Activated naive CD4-positive, alpha-beta T cell treated with Interleukin-2 at 50 U/mL for 16 hours (primary cell): ENCODE measurements around the gene OR6C68.
"Not testable (repeated sequence)": the region's sequence is repeated elsewhere in the genome, so short reads cannot be mapped to it uniquely, and the experiment has no call there.

Experiments used
- DNase-seq: peaks from one replicate; pipeline ENCODE4 v3.0.0-alpha.2; 2020

Gene OR6C68

GRCh38 chr12:55492078-55492477, at the start of gene OR6C68:
Gene OR6C68 (plus strand): TSS chr12:55492378. CDS start chr12:55492378, 0 bp downstream.
- DNase-seq: no peak

- no peak for DNase-seq
These were observed 48.4 kb upstream of the OR6C68 start, which contains the start of gene OR6C2 for GRCh38 chr12:55443776-55444175. Gene OR6C2 (plus strand): TSS chr12:55444076. CDS start chr12:55452214, 8,138 bp downstream.

GRCh38 chr12:55445357-55445756, 46.8 kb upstream of the OR6C68 start:
- DNase-seq: no peak

GRCh38 chr12:55446326-55446725, 45.9 kb upstream of the OR6C68 start:
- DNase-seq: no peak

GRCh38 chr12:55448825-55449224, 43.4 kb upstream of the OR6C68 start:
- no peak for DNase-seq

GRCh38 chr12:55464926-55465325, 27.3 kb upstream of the OR6C68 start:
- DNase-seq: not testable (repeated sequence)

GRCh38 chr12:55467836-55468235, 24.3 kb upstream of the OR6C68 start:
- DNase-seq: no peak

- DNase-seq: no peak
These were observed 22.9 kb upstream of the OR6C68 start for GRCh38 chr12:55469291-55469690.

GRCh38 chr12:55470088-55470829, 21.9 kb upstream of the OR6C68 start, which contains the start of gene OR6C70:
Gene OR6C70 (minus strand): TSS chr12:55470138. CDS start chr12:55470138, 0 bp downstream.
- DNase-seq: no peak

GRCh38 chr12:55472264-55472663, 19.9 kb upstream of the OR6C68 start:
- DNase-seq: no peak

- DNase-seq: not testable (repeated sequence)
These were observed 13.0 kb upstream of the OR6C68 start for GRCh38 chr12:55479136-55479535.

- not testable (repeated sequence) for DNase-seq
These were observed 7.9 kb upstream of the OR6C68 start for GRCh38 chr12:55484284-55484683.

- DNase-seq: no peak
These were observed 3.3 kb downstream of the OR6C68 start for GRCh38 chr12:55495490-55495889.

- DNase-seq: no peak
These were observed 7.1 kb downstream of the OR6C68 start for GRCh38 chr12:55499231-55499630.

- DNase-seq: no peak
These were observed 7.7 kb downstream of the OR6C68 start for GRCh38 chr12:55499810-55500252.

- DNase-seq: no peak
These were observed 9.4 kb downstream of the OR6C68 start for GRCh38 chr12:55501601-55502000.

- no peak for DNase-seq
These were observed 23.5 kb downstream of the OR6C68 start for GRCh38 chr12:55515696-55516095.

GRCh38 chr12:55516391-55516790, 24.2 kb downstream of the OR6C68 start:
- no peak for DNase-seq
